ENCODE data around the gene SMG6. TPM values are rescaled to one million over a fixed set of nuclear protein-coding genes. Genes with fewer than 3 reads are reported as not detected.
A peak's percentile ranks its signal among the peaks of the same experiment; 100 is the strongest.

SMG6 gene
- total RNA-seq, 6 experiments from 2014 or later, result 7.4 to 10.4 (median 8.9) TPM

- intact Hi-C loops (cut with DNase I), result no loop called here
- 47% methylated on average over 11 of the region's 11 CpGs for WGBS (ENCODE audit: insufficient coverage, low coverage, low lambda C conversion rate, missing lambda C conversion rate)
- Histone ChIP-seq H3K27ac (peak overlapping the region; percentile 55 to 82 (median 67)), H3K9me3 (no peaks in the 10 kb centered on the region), H3K4me3 (no peak overlapping the region), H3K36me3 (no peaks in the 10 kb centered on the region), H3K4me1 (peaks cover 0 to 37% (median 8%) of the 10 kb centered on the region in 4 donors), H3K27me3 (no peaks in the 10 kb centered on the region)
- DNase-seq (no peak), ATAC-seq (peak; percentile 18 to 40 (median 26))
- TF ChIP-seq POLR2A (IDR thresholded peaks at IDR 0.05) (no peak), CTCF (IDR thresholded peaks at IDR 0.05) (no peak)
Measured at GRCh38 chr17:2214929-2215615, 88.5 kb downstream of the SMG6 start.

DNA sequence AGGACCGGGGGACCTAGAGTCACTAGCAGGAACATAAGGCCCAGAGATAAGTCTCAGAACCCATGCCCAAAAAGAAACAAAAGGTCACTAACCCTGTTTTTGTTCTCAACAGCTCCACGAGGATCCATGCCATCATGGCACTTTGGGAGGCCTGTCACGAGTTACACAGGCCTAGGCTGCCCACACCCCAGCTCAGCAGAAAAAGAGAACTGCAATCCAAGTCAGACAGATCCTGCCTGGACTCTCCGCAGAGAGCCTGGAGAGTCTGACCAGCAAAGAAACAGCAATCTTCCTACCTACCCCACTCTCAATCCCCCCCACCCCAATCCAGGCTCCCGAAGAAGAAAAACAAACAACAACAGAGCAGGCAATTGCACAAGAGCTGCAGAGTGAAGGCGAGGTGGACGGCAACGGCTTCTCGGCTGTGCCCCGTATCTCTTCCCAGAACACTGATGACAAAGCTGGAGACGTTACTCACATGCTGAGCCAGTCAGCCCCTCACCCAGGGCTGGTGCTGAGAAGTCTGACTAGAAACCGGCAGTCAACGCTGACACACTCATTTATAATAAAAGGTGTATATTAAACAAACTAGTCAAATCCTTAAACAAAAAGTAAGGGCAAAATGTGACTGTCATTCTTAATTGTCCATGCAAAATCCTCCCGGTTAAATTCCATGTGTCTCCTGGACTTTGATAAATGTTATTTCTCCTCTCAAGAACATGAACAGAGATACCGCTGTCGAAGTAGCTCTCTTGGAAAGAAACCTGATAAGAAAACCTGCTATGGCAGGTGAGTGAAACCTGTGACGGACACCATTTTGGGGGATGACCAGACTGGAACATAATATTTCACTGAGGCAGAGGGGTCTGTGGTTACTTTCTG is 89.3 kb downstream of the SMG6 start:
- peak overlapping the region; percentile 55 to 82 (median 67) for H3K27ac ChIP-seq
- TF ChIP-seq CTCF (IDR thresholded peaks at IDR 0.05) (no peak), POLR2A (IDR thresholded peaks at IDR 0.05) (no peak)
- intact Hi-C loops (cut with DNase I), result no loop called here
- WGBS (ENCODE audit: insufficient coverage, low coverage, low lambda C conversion rate, missing lambda C conversion rate), result 36% methylated on average over 14 of the region's 17 CpGs
- ATAC-seq (peak; percentile 67 to 75 (median 68)), DNase-seq (peak in 1 of 3 donors; percentile 53)
- no peaks in the 10 kb centered on the region for H3K9me3 ChIP-seq
- H3K27me3 ChIP-seq, result no peaks in the 10 kb centered on the region
- H3K36me3 ChIP-seq, result no peaks in the 10 kb centered on the region
- peaks cover 0 to 37% (median 8%) of the 10 kb centered on the region in 4 donors for H3K4me1 ChIP-seq
- no peak overlapping the region for H3K4me3 ChIP-seq

DNA sequence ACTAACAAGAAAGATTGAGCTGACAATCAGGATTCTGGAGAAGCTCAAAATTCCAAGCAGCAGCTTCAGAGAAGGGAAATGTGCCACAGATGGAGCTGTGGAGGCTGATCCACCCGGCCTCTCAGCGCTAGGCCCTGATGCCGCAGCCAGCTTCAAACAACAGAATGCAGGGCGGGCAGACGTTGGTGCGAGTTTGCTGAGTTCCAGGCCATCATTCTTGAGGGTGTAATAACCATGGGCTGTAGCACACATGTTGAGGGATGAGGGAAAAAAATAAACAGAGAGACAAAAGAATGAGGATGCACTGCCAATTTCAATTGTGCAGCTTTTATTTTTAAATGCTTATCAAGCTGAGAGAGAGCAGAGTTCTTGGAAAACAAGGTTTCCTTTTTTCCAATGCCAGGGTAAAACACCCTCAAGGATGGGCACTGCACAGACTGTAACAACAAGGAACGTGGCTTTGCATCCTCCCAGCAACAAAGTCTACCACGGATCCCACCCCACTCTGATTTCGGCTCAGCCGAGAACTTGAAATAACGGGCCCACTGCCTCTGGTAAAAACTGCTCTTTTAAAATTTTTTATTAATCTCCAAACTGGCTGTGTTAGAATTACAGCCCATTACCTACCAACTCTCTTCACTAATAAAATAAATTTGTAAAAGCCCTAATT is 90.2 kb downstream of the SMG6 start:
- no peak for TF ChIP-seq POLR2A (IDR thresholded peaks at IDR 0.05)
- no peak for TF ChIP-seq CTCF (IDR thresholded peaks at IDR 0.05)
- 67% methylated on average over 9 of the region's 11 CpGs for WGBS (ENCODE audit: insufficient coverage, low coverage, low lambda C conversion rate, missing lambda C conversion rate)
- no peak for DNase-seq
- peaks cover 0 to 37% (median 8%) of the 10 kb centered on the region in 4 donors for H3K4me1 ChIP-seq
- intact Hi-C loops (cut with DNase I), result no loop called here
- no peaks in the 10 kb centered on the region for H3K9me3 ChIP-seq
- ATAC-seq, result no peak
- no peaks in the 10 kb centered on the region for H3K27me3 ChIP-seq
- no peak overlapping the region for H3K4me3 ChIP-seq
- no peaks in the 10 kb centered on the region for H3K36me3 ChIP-seq
- peak overlapping the region in 2 of 3 donors; percentile 67 to 82 for H3K27ac ChIP-seq

GRCh38 chr17:2212400-2212981 is 91.1 kb downstream of the SMG6 start:
- Histone ChIP-seq H3K27ac (peak overlapping the region in 2 of 3 donors; percentile 67 to 82), H3K4me3 (no peak overlapping the region), H3K27me3 (no peaks in the 10 kb centered on the region), H3K36me3 (no peaks in the 10 kb centered on the region), H3K9me3 (no peaks in the 10 kb centered on the region), H3K4me1 (peaks cover 0 to 37% (median 8%) of the 10 kb centered on the region in 4 donors)
- ATAC-seq (peak; percentile 25 to 57 (median 43)), DNase-seq (no peak)
- 47% methylated on average over 10 of the region's 10 CpGs for WGBS (ENCODE audit: insufficient coverage, low coverage, low lambda C conversion rate, missing lambda C conversion rate)
- intact Hi-C loops (cut with DNase I), result no loop called here
- TF ChIP-seq POLR2A (IDR thresholded peaks at IDR 0.05), result no peak
- no peak for TF ChIP-seq CTCF (IDR thresholded peaks at IDR 0.05)
